Small intestine (tissue), 7 donors: ENCODE measurements around the gene RBM23. TPM values are rescaled to one million over a fixed set of nuclear protein-coding genes. Genes with fewer than 3 reads are reported as not detected.
"Not testable (repeated sequence)": the region's sequence is repeated elsewhere in the genome, so short reads cannot be mapped to it uniquely, and the experiment has no call there.

ENCODE experiments used
- DNase-seq, 2 donors: peaks; one replicate each; pipeline versions ENCODE4 v3.0.0 to v3.0.0-alpha.2; 2013
- FAIRE-seq: peaks from 2 replicates; lab custom pipeline; 2012; peaks lifted over from hg19 to GRCh38; lab: Jason Lieb, UNC
- H3K27ac ChIP-seq, 3 donors: one replicate each; pipeline ENCODE4 v1.5.1; 2013; ENCODE audit warnings: low read length in 2 of 3, mild to moderate bottlenecking in 2 of 3, control low read depth in 1 of 3, inconsistent platforms in 1 of 3, low read depth in 1 of 3, moderate library complexity in 1 of 3
- H3K27me3 ChIP-seq, 3 donors: one replicate each; pipeline ENCODE4 v1.6.1; 2013; ENCODE audit warnings: low read length in 3 of 3, inconsistent platforms in 1 of 3; ENCODE audit not compliant: control insufficient read depth in 3 of 3, insufficient read depth in 3 of 3
- H3K36me3 ChIP-seq, 3 donors: one replicate each; pipeline ENCODE4 v1.6.1; 2013; ENCODE audit warnings: low read length in 3 of 3, inconsistent platforms in 1 of 3, low read depth in 1 of 3, mild to moderate bottlenecking in 1 of 3, moderate library complexity in 1 of 3; ENCODE audit not compliant: control insufficient read depth in 3 of 3, insufficient read depth in 2 of 3
- H3K4me1 ChIP-seq, 3 donors: one replicate each; pipeline ENCODE4 v1.6.1; 2013; ENCODE audit warnings: low read length in 2 of 3, inconsistent platforms in 1 of 3, low read depth in 1 of 3, mild to moderate bottlenecking in 1 of 3, moderate library complexity in 1 of 3; ENCODE audit not compliant: control insufficient read depth in 3 of 3, insufficient read depth in 2 of 3
- H3K4me3 ChIP-seq, 3 donors: one replicate each; pipeline ENCODE4 v1.5.1; 2013; ENCODE audit warnings: low read length in 3 of 3, control low read depth in 1 of 3, inconsistent platforms in 1 of 3, low read depth in 1 of 3, mild to moderate bottlenecking in 1 of 3, moderate library complexity in 1 of 3
- H3K9me3 ChIP-seq, 2 donors: one replicate each; pipeline ENCODE4 v1.6.1; 2013; ENCODE audit warnings: low read depth in 1 of 2, low read length in 1 of 2; ENCODE audit not compliant: control insufficient read depth in 2 of 2, insufficient read depth in 1 of 2
- WGBS, 3 donors: extraction: QIAGEN DNeasy Blood & Tissue Kit; methylation state at CpG; one replicate each; pipeline ENCODE4 v1.1.7; 2013; 5-methylcytosine and 5-hydroxymethylcytosine counted together
- polyA plus RNA-seq, 4 donors: library from polyadenylated mRNA; stranded (reverse) in 3 of 4; unstranded in 1 of 4; fragments of 200-250 nt in 3 of 4; fragments of 120-200 nt in 1 of 4; gene quantifications; one replicate each; pipeline versions ENCODE4 v1.2.1 to v1.2.3, GENCODE V29; 2013
- donor health status: healthy with polysubstance abuse.
- donor health status: control.
- donor health status: control.
- donor health status: Bipolar disorder and iron deficiency.
- donor health status: healthy.

RBM23 gene
- polyA plus RNA-seq, 4 donors = 35.8 to 77.8 (median 39.1) TPM

GRCh38 chr14:22926316-22926715, 7.4 kb upstream of the RBM23 start:
- peaks cover 1 to 41% (median 8%) of the 10 kb centered on the region in 3 donors for H3K36me3 ChIP-seq
- WGBS, 3 donors = 52 to 70% (median 54%) methylated on average over 4 of the region's 4 CpGs
- FAIRE-seq (no peak), DNase-seq (peak; percentile 56 to 71)
- no peaks in the 10 kb centered on the region for H3K27me3 ChIP-seq
- H3K27ac ChIP-seq = peak overlapping the region in 1 of 3 donors; percentile 39
- H3K4me1 ChIP-seq = peaks cover 0 to 39% (median 4%) of the 10 kb centered on the region in 3 donors
- no peak overlapping the region for H3K4me3 ChIP-seq
- no peaks in the 10 kb centered on the region for H3K9me3 ChIP-seq

DNA sequence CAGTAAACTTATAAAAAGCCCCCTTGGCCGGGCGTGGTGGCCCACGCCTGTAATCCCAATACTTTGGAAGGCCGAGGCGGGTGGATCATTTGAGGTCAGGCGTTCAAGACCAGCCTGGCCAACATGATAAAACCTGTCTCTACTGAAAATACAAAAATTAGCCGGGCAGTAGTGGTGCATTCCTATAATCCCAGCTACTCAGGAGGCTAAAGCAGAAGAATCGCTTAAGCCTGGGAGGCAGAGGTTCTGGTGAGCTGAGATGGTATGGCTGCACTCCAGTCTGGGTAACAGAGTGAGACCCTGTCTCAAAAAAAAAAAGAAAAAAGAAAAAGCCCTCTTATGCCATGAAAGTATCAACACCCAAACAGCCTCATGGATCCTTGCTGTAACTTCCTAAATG, 6.6 kb upstream of the RBM23 start:
- Histone ChIP-seq H3K4me3 (no peak overlapping the region), H3K27ac (no peak overlapping the region), H3K27me3 (no peaks in the 10 kb centered on the region), H3K9me3 (no peaks in the 10 kb centered on the region), H3K4me1 (peaks cover 0 to 35% (median 4%) of the 10 kb centered on the region in 3 donors), H3K36me3 (peaks cover 1 to 45% (median 8%) of the 10 kb centered on the region in 3 donors)
- DNase-seq (no peak), FAIRE-seq (no peak)
- 93 to 97% (median 95%) methylated on average over 8 of the region's 8 CpGs for WGBS, 3 donors

GRCh38 chr14:22923746-22924145, 4.8 kb upstream of the RBM23 start:
- Histone ChIP-seq H3K36me3 (peaks cover 1 to 46% (median 8%) of the 10 kb centered on the region in 3 donors), H3K27ac (no peak overlapping the region), H3K4me3 (no peak overlapping the region), H3K9me3 (no peaks in the 10 kb centered on the region), H3K4me1 (peaks cover 1 to 36% (median 4%) of the 10 kb centered on the region in 3 donors), H3K27me3 (no peaks in the 10 kb centered on the region)
- no peak for FAIRE-seq
- no peak for DNase-seq
- 97 to 98% (median 97%) methylated on average over 5 of the region's 5 CpGs for WGBS, 3 donors

DNA sequence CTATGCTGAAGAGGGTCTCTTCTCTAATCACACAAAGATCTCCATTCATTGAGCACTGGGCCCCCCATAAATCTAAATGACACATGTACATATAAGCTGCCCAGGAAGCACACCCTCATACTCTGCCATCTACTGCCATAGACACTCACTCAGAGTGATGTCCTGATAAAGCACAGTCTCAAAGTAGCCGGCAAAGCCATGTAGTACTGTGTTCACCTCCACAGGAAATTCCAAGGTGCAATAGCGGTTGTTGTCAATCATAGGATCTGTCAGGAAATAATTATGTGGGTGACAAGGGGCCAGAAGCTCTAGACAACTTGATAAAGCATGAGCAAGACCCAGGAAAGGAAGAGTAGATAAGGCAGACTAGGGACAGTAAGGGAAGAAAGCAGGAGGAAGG, 3.3 kb upstream of the RBM23 start:
- FAIRE-seq = no peak
- Histone ChIP-seq H3K36me3 (peaks cover 1 to 44% (median 8%) of the 10 kb centered on the region in 3 donors), H3K27me3 (no peaks in the 10 kb centered on the region), H3K27ac (peak overlapping the region in 1 of 3 donors; percentile 67), H3K9me3 (no peaks in the 10 kb centered on the region), H3K4me3 (no peak overlapping the region), H3K4me1 (peaks cover 0 to 29% (median 1%) of the 10 kb centered on the region in 3 donors)
- no peak for DNase-seq
- WGBS, 3 donors = 82 to 87% (median 83%) methylated on average over 2 of the region's 2 CpGs

- no peak overlapping the region for H3K27ac ChIP-seq
Observed at GRCh38 chr14:22920697-22921096, 1.7 kb upstream of the RBM23 start.

DNA sequence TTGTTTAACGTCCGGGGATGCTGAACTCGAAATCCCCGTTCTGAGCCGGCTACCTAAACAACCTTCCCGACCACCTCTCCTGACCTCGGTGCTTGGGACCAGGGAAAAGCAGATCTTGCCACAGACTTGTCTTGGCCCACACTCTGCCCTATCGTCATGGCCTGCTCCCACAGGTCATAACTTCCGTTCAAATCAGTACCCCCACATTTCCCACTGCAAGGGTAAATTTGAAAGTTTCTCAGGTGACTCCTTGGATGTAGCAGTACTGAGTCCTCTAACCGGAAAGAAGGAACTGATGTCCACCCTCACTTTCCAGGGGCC, 612 bp upstream of the RBM23 start:
- Histone ChIP-seq H3K4me3 (peak overlapping the region in 2 of 3 donors; percentile 17 to 35), H3K27ac (peak overlapping the region; percentile 78 to 100 (median 81)), H3K9me3 (no peaks in the 10 kb centered on the region), H3K27me3 (no peaks in the 10 kb centered on the region), H3K36me3 (peaks cover 1 to 39% (median 6%) of the 10 kb centered on the region in 3 donors), H3K4me1 (peaks cover 0 to 21% (median 1%) of the 10 kb centered on the region in 3 donors)
- DNase-seq = no peak
- no peak for FAIRE-seq
- WGBS, 3 donors = 8 to 10% (median 9%) methylated on average over 10 of the region's 10 CpGs

More at GRCh38 chr14:22920697-22921096, 1.7 kb upstream of the RBM23 start:
- Histone ChIP-seq H3K4me3 (no peak overlapping the region), H3K9me3 (no peaks in the 10 kb centered on the region), H3K4me1 (peaks cover 0 to 21% (median 1%) of the 10 kb centered on the region in 3 donors), H3K27me3 (no peaks in the 10 kb centered on the region), H3K36me3 (peaks cover 1 to 40% (median 8%) of the 10 kb centered on the region in 3 donors)
- DNase-seq = no peak
- FAIRE-seq = no peak
- 93 to 96% (median 95%) methylated on average over 6 of the region's 6 CpGs for WGBS, 3 donors

- no peaks in the 10 kb centered on the region for H3K9me3 ChIP-seq
- WGBS, 3 donors = 82 to 84% (median 83%) methylated on average over 8 of the region's 8 CpGs
- no peaks in the 10 kb centered on the region for H3K27me3 ChIP-seq
- no peak overlapping the region for H3K4me3 ChIP-seq
- FAIRE-seq (no peak), DNase-seq (no peak)
- H3K4me1 ChIP-seq = peaks cover 0 to 10% (median 1%) of the 10 kb centered on the region in 3 donors
- H3K36me3 ChIP-seq = peaks cover 0 to 36% (median 6%) of the 10 kb centered on the region in 3 donors
- no peak overlapping the region for H3K27ac ChIP-seq
Observed at GRCh38 chr14:22915886-22916521, 2.9 kb downstream of the RBM23 start.

DNA sequence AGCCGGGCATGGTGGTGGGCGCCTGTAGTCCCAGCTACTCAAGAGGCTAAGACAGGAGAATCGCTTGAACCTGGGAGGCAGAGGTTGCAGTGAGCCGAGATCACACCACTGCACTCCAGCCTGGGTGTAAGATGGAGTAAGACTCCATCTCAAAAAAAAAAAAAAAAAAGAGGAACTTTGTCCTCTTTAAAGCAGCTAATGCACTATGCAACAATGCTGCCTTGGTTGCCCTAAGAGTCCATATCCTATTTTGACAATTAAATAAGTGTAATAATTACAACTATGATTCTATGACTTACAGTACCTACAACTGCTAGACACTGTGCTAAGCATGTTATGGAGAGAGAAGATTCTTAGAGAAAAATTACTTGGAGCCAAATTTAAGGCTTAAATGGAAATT, 4.1 kb downstream of the RBM23 start:
- H3K27ac ChIP-seq, H3K9me3 ChIP-seq, DNase-seq, H3K4me3 ChIP-seq, H3K27me3 ChIP-seq, H3K4me1 ChIP-seq, FAIRE-seq: not testable (repeated sequence)
- peaks cover 0 to 41% (median 7%) of the 10 kb centered on the region in 3 donors for H3K36me3 ChIP-seq
- 93 to 95% (median 94%) methylated on average over 4 of the region's 4 CpGs for WGBS, 3 donors
